GM18498 (cell line): ENCODE results near the gene ZNF488.

Experiments used
- ATAC-seq: cut with Tn5 transposase; IDR thresholded peaks from one replicate; pipeline ENCODE4 v1.9.1; 2021; ENCODE audit warnings: mild to moderate bottlenecking, moderate library complexity; ENCODE audit not compliant: unreplicated experiment

The ZNF488 gene

DNA sequence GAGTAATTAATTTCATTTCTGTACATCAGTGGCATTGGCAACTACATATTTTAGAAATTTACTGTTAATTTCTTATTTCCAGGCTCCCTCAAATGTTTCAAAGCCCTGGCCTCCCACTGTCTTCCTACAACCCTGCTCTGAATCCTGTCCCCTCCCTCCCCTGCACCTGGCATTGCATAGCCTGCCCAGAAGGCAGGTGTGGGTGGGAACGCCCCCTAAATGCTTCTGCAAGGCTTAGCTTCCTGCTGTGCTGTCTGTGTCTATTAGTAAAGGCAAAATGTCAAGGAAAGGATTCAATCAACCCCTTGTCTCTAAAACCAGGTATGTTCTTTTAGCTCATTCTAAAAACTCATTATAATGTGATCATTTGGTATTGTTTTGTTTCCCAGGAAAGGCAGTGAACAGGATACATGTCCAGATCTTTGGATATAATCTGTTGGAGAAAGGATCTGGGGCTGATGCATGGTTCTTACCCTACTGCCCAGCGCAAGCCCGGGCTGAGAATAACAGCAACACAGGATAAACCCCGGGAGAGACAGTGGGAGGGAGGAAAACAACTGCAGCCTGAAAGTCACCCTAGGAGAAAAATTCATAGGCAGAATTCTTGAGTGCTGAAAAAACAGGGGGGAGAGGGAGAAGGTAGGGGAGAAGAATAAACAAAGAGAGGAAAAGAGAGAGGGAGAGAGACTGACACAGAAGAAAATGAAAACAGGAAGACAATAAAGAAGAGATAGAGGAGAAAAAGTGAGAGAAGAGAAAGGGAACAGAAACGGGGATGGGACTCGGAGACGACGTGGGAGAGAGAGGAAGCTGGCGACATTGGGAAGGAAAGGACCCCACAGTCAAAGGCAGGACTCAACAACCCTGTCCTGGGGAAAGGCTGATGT is 589 bp downstream of the ZNF488 start:
- no peak for ATAC-seq

DNA sequence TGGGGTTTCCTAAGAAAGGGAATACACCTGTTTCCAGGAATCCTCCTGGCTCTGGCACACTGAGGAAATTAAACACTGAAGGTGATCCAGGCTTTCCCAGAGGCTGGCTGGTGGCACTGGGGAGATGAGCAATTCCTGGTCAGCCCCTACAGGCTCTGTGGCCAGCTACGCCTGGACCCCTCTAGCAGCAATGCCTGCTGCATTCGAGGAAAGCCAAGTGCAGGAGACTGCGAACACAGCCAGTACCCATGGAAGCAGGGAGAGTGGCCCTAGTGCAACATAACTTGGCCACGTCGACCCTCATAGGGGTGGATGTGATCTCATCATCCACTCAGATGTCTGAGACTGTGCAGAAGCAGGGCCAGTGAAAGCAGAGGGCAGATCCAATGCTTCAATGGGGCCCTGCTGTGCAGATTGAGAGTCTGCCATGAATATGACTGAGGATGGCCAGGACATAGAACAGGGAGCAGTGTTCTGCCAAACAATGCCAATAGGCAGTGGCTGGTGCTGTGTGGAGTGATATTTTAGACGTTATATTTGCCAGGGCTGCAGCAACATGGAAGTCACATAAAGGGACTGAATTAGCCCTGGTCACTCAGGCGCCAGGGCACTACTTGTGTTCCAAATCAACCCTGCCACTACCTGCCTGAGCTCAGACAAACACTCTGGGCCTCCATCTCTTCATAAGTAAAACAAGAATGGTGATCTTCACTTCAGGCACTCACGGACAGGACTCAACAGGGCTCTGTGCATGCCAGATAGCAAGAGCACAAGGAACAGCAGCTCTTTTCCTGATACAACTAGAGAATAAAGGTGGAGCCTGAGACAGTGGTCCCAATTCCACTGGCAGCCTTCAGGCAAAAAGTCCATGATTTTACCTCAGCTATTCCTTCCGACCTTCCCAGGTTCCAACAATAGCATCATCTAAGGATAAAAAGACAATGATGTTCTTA is 2.4 kb downstream of the ZNF488 start:
- no peak for ATAC-seq

DNA sequence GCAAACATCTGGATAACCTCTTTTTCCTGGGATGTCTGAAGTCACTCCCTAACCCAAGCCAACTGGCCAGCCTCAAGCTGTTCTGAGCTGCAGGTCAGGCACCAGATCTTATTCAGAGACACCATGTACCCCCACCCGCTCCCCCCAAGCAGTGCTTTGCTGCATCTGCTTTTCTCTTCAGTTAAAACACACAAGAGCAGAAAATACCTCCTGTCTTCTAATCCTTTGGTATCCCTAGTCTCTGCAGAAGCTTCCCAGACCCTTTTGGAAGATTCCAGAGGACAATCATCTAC is 3.0 kb downstream of the ZNF488 start:
- no peak for ATAC-seq

DNA sequence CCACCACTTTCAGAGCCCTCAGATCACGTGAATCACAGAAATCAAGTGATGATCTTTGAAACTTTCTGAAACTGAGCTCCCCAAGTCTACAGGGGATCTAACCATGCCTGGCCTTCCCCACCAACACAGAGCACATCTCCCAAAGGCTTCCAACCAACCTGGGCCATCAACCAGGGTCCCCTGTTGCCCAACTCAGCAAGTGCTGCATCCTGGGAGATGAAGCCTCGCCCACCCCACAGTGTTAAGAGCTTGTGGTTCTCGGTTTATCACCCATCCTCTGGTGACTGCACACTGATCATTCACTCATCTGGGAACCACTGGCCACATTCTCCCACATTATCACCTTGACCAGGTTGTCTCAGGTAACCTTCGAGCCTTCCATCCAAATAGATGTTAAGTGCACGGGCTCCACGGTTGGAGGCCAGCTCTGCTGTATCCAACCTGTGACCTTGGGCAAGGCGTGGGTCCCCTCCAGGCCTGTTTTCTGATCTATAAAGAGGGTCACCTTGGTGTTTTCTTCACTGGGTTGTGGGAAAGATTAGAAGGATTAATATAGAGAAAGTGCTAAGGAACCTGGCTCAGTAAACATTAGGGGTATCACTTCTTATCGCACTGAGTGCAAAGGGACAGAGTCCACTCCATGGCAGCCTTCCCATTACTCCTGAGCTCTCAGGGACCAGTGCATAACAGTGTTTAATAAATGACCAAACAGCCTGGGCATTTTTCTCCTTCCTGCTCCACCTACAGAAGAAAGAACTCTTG is 3.6 kb downstream of the ZNF488 start:
- no peak for ATAC-seq

DNA sequence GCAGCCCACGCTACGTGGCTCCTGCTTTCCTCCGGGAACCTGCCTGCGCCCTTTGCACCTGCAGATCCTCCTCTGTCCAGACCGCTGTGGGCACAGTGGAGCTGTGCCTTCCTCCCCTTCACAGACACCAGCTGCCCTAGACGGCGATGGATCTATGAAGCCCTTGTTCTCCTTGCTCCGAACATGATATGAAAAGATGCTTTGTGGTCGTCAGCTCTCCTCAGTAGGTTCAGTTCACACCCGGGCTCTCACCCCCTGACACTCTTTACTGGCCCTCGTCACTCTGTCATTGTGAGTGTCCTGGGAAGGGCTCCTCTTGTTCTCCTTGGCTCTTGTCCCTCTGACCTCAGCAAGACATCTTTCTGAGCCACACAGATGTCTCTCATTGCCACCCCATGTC is 4.2 kb downstream of the ZNF488 start:
- no peak for ATAC-seq

DNA sequence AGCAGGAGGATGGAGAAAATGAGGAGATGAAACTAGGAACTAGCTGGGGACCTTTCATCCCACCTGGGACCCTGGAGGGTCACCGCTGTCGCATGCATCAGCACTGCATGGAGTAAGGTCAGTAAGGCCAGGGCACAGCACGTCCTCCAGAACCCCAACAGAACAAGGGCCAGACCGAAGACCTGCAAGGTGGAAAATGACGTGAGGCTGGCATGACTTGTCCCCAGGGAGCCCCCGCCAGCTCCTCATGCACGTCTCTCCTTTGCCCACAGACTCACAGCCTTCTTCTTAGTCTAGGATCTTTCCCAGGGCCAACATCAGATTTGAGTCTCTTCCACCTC is 4.7 kb downstream of the ZNF488 start:
- ATAC-seq: no peak

DNA sequence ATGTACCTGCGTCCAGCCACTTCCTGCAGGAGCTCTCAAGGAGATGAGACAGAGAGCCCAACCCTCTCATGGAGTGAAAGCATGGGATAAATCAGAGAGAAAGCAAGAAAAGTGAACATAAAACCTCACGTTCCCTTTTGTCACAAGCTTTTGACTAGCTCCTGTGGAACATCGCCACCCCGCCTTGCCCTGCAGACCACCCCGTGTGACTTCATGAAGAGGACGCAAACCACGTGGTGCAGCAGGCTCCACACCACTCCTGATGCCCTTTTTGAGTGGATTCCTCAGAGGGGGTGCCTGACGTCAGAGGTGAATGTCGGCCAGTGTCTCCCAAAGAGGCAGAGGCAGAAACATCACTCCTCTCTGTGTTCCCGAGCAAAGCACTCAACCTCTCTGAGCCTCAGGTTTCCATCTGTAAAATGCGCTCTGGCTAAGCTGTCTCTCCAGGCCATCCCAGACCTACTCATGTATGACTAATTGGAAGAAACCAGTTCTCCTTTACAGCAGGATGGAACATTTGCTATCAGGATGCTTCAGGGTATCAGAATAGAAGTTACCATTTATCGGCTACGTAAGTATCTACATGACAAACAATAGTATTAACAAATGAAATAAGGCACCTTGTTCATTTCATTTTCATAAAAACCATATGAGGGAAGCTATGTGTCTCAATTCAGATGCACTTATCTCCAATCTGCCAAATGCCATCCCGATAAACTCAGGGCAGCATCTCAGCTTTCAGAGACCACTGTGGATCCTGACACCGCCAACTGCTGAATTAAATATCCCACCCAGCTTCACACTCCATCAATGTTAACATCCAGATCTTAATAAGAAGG is 5.3 kb downstream of the ZNF488 start:
- ATAC-seq: no peak

DNA sequence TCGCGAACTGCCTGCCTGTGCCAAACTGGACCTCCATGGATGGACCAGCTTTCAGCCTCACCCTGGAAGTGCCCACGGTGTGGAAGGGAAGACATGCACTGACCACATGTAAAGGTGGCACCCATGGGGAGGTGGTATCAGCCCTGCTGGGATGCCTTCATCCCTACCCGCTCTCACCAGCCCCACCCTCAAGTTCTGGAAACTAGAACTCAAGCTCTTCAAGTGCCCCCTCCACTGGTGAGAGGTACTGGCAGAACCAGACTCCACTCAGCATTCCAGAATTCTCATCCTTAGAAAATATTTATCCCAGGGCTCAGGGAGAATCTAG is 5.9 kb downstream of the ZNF488 start:
- ATAC-seq: no peak

DNA sequence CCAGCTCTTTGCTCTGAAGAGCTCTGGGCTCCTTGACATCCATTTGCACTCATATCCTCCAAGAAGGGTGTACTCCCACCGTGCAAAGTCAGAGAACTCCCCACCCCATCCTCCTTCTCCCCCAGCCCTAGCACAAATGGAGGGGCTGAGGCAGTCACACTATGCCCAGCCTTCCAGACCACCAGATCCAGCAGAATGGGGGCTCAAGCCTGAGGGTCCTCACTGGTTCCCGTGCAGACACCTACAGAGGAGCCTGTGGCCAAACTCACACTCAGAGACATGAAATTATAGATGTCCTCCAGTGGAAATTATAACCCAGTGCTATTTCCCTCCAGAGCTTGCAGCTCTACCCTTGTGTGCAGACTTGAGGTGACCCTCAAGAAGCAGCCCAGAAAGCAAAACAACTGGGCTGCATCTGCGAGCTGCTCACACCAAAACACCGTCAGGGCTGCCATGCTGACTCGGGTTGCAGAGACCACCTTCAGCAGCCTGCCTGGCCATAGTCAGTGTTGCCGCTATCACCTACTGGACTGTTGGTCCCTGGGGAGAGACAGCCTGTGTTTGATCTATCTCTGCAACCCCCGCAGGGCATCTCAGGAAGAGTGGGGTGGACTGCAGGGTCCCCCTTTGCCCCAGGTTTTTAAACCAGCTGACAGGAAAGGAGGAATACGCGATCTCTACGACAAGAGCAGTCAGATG is 7.4 kb downstream of the ZNF488 start:
- no peak for ATAC-seq

DNA sequence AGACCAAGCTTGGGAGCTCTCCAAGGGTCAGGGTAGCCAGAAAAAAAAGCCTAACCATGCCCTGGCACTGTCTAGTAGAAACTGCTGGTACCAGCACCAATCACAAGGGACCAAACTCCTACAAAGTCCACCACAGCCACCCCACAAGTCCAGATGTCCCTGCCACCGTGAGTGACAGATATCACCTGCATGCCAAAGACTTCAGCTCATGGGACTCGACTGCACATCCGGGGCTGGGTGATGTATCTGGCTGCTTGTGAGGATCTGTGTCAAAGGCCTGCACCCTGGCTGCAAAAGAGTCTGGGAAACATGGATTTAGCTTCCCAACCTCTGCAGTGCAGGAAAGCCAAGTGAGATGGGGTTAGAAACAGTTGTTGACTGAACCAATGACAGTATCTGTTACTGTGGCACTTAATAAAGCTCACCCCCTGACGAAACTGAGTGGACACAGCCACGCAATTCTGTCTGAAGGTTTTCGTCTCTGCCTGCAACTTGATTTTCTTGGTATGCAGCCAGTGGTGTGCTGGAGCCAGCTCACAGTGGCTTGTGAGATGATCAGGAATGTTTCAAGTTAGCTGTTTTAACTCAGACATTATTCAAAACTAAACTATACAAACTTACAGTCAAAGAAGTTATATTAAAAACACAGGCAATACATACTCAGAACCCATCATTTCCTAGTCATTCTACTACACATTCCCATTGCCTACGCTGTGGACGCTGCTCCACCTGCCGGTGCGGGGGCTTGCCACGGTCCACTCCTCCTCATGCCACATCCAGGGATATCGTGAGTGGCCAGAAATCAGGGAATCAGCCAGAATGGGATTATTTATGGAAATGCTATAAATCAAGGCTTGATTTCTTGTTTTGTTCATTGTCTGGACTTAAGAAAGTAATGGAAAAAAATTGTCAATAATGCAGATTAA is 9.2 kb downstream of the ZNF488 start:
- no peak for ATAC-seq

DNA sequence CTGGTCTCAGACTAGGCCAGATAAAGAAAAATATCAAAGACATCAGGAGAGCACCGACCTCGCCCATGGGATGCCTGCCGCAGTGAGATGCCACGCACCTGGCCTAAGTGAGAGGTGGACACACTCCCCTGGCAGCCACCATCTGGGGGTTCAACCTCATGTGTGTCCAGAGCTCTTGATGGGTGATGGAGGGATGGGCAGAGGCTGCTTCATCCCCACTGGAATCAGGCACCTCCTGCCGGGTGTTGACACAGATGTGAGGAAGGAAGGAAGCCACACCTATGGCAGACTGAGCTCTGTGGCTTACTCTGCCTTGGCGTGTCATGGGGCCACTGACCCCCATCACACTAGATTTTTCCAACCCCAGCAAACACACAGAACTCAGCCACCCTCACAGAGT is 11.4 kb downstream of the ZNF488 start:
- ATAC-seq: no peak

DNA sequence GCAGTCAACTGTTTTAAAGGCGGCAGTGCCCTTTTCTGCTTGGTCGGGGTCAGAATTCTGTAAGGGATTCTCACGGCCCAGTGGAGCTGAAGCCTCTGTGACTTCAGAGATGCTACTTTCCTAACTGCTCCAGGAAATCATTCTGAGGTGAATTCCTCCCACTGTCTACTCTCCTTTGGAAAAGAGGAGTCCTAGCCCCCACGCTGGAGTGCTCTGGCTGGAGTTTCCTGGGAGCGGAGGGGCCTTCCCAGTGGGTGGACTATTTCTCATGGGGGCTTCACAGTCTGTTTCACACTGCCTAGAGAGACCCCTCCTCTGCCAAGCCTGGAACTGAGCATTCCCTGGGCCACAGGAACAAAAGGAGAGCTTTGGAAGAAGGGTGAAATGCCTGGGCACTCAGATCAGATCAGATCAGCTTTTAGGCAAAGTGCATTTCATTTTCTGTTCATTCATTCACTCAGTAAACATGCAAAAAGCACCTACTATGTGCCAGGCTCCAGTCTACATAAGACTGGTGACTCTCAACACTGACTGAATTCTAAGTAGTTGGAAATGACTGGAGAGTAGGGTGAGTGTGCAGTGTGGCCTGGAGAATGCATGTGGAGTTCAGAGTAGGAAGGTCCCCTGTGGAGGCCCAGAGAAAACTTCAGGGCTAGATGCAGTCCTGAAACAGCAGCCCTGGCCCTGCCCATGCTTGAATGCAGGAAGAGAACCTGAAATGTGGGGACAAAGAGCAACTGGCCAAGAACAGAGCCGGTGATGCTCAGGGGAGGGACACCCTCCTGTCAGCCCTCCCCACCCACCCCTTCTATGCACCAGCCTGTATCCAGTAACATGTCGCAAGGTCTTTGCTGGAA is 12.2 kb downstream of the ZNF488 start:
- no peak for ATAC-seq

DNA sequence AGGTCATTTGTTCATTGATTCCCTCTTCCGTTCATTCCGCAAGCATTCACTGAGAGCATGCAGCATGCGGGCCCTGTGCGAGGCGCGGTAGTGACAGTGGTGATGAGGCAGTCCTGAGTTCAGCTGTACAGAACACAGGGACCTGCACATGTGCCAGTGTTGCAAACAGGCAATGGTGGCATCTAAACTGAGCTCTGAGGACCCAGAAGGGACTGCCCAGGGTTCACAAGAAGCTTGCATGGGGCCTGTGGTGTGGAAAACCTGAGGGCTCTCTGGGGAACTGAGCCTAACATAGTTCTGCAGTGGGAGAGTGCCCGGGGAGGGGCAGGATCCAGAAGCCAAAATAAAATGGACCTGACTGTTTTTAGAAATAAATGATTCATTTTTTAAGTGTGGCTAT is 13.2 kb downstream of the ZNF488 start:
- ATAC-seq: no peak

DNA sequence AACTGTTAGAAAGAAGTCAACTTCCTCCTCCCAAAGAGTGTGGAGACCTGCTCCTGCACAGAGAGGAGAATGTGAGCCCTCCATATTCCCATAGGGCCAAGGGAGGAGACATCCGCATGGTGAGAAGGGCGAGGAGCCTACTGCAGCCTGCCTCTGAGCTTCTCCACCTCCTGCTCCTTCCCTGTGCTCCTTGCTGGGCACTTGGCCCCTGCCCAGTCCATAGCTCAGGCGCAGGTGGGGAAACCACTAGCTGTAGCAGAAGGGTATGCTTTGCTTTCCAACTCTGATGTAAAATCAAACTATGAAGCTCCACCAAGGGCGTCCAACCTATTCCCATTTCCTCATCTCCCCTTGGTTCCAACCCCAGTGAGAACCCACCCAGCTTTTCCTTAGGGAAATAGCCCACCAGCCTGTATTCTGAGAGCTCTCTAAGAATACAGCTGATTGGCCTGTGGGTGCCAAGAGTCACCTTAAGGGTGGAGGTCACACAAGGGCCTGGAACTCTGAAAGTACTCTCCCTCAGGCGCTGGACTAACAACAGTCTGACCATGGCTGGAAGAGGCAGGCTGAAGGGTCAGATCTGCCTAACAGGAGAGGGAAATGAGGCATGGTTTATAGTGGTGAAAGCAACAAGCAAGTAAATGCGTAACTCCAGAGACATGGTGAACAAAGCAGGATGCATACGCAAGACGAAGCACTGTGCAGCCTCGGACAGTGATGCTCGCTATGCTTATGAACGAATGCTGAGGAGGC is 13.9 kb downstream of the ZNF488 start:
- no peak for ATAC-seq

DNA sequence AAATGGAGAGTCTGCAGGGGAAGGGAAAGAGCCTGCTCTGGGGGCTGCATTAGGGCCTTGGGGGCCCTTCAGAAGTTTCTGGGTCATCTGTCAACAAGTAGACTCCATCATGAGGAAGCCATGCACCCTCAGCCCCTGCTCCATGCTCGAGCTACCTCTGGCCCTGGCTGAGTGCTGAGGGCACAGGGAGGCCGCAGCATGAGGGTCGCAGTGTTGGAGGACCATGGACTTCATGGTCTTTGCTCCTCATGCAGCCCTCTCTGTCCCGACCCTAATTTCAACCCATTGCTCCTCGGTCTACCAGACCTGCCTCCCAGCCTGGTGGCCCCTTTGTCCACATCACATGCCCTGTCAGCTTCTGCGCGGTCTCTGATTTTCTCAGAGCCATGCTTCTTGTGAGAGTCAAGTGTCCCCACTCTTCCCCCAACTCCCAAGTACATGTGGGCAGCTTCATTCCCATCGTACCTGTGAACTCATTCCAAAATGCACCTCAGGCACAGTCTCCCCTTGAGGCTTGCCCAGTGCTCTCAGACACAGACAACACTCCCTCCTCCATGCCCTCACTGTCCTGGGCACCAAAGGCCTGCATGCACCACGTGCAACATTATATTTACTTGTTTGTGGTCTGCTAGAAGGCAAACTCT is 14.7 kb downstream of the ZNF488 start:
- no peak for ATAC-seq

DNA sequence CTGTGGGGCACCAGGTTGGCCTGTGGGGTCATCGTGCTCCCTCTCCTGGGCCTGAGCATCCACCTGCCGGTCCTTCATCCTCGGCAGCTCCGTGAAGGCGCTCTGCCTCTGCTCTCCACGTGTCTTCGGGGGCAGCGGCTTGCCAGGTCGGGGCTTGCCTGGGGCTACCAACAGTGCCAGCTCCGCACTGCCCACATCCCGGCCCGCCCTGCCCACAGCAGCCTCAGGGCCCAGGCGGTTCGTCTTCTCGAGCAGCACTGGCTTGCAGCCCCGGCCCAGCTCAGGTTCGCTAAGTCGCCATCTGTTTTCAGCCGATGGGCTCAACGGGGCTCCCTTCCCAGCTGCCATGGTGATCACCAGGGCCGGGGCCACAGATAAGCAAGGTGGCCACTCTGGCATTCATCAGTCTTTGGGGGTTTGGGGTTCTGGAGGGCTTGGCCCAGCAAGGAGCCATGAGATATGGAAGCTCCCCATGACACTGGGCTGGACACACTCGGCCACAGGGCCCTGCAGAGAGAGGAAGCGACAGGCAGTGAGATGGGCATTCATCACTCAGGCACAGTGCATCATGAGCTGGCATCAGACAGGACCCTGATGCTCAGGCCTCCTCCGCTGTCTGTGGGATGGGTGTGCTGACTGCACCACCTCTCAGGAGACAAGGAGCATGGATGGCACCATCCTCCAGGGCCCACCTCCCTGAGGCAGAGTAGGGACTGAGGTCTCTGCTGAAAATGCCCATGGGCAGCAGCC is 15.5 kb downstream of the ZNF488 start:
- no peak for ATAC-seq
